Measurements from ENCODE around the gene CDK8.

CDK8 gene

GRCh38 chr13:26255115-26255514 is 1.2 kb downstream of the CDK8 start:
- Histone ChIP-seq H3K27me3 (ENCODE audit: control insufficient read depth in 1 of 2, insufficient read depth in 1 of 2, low read length in 2 of 2) (peaks cover 0 to 2% of the 10 kb centered on the region in 2 experiments), H3K4me2 (ENCODE audit: low read length, poor library complexity, severe bottlenecking) (peak overlapping the region; percentile 73), H2BK5ac (ENCODE audit: low read depth, low read length, poor library complexity, severe bottlenecking) (no peak overlapping the region), H2BK12ac (ENCODE audit: low read length in 2 of 2) (no peak overlapping the region), H4K8ac (ENCODE audit: low read length) (no peak overlapping the region), H3K4me1 (ENCODE audit: control insufficient read depth, insufficient read depth, low read depth, low read length) (no peaks in the 10 kb centered on the region), H2AFZ (ENCODE audit: low read depth, low read length) (no peak overlapping the region), H2BK120ac (ENCODE audit: low read depth, low read length) (no peak overlapping the region), H3K18ac (ENCODE audit: low read depth in 1 of 2, low read length in 2 of 2) (no peak overlapping the region), H3K4ac (ENCODE audit: low read depth in 1 of 2, low read length in 2 of 2) (no peak overlapping the region), H3K27ac (ENCODE audit: low read length, poor library complexity, severe bottlenecking) (no peak overlapping the region), H3K79me1 (replicated peaks; ENCODE audit: low read length, poor library complexity, severe bottlenecking) (peaks cover 3% of the 10 kb centered on the region), H3K14ac (ENCODE audit: low read length in 2 of 2) (no peak overlapping the region), H3K36me3 (ENCODE audit: control insufficient read depth in 1 of 2, insufficient read depth in 2 of 2, low read depth in 1 of 2, low read length in 2 of 2) (no peaks in the 10 kb centered on the region), H3K9me3 (ENCODE audit: control insufficient read depth, low read length) (no peaks in the 10 kb centered on the region), H2AK5ac (ENCODE audit: low read length, severe bottlenecking) (no peak overlapping the region), H4K91ac (ENCODE audit: low read length) (no peak overlapping the region), H3K23ac (ENCODE audit: low read length in 2 of 2) (no peak overlapping the region), H3K4me3 (ENCODE audit: insufficient read depth in 1 of 2, low read depth in 1 of 2, low read length in 2 of 2) (peak overlapping the region; percentile 33 to 95), H3K9ac (ENCODE audit: low read length) (peak overlapping the region; percentile 92), H2BK15ac (ENCODE audit: low read depth, poor library complexity, severe bottlenecking) (no peak overlapping the region)
- no peak for DNase-seq
- WGBS: 12% methylated on average over 4 of the region's 7 CpGs

- Histone ChIP-seq H3K4me2 (ENCODE audit: low read length, poor library complexity, severe bottlenecking) (peak overlapping the region; percentile 38), H3K9me3 (ENCODE audit: control insufficient read depth, low read length) (no peaks in the 10 kb centered on the region), H3K23ac (ENCODE audit: low read length in 2 of 2) (no peak overlapping the region), H2AFZ (ENCODE audit: low read depth, low read length) (no peak overlapping the region), H3K4me3 (ENCODE audit: insufficient read depth in 1 of 2, low read depth in 1 of 2, low read length in 2 of 2) (peak overlapping the region in 1 of 2 experiments; percentile 95), H3K27ac (ENCODE audit: low read length, poor library complexity, severe bottlenecking) (no peak overlapping the region), H3K27me3 (ENCODE audit: control insufficient read depth in 1 of 2, insufficient read depth in 1 of 2, low read length in 2 of 2) (no peaks in the 10 kb centered on the region), H4K8ac (ENCODE audit: low read length) (no peak overlapping the region), H4K91ac (ENCODE audit: low read length) (no peak overlapping the region), H3K14ac (ENCODE audit: low read length in 2 of 2) (no peak overlapping the region), H2BK5ac (ENCODE audit: low read depth, low read length, poor library complexity, severe bottlenecking) (no peak overlapping the region), H2BK120ac (ENCODE audit: low read depth, low read length) (no peak overlapping the region), H3K4me1 (ENCODE audit: control insufficient read depth, insufficient read depth, low read depth, low read length) (no peaks in the 10 kb centered on the region), H2BK15ac (ENCODE audit: low read depth, poor library complexity, severe bottlenecking) (no peak overlapping the region), H2AK5ac (ENCODE audit: low read length, severe bottlenecking) (no peak overlapping the region), H3K4ac (ENCODE audit: low read depth in 1 of 2, low read length in 2 of 2) (no peak overlapping the region), H2BK12ac (ENCODE audit: low read length in 2 of 2) (no peak overlapping the region), H3K79me1 (replicated peaks; ENCODE audit: low read length, poor library complexity, severe bottlenecking) (peaks cover 3% of the 10 kb centered on the region), H3K18ac (ENCODE audit: low read depth in 1 of 2, low read length in 2 of 2) (no peak overlapping the region), H3K36me3 (ENCODE audit: control insufficient read depth in 1 of 2, insufficient read depth in 2 of 2, low read depth in 1 of 2, low read length in 2 of 2) (no peaks in the 10 kb centered on the region), H3K9ac (ENCODE audit: low read length) (peak overlapping the region; percentile 92)
- peak; percentile 26 for DNase-seq
- WGBS: 77% methylated on average over 7 of the region's 10 CpGs
Measured at GRCh38 chr13:26255691-26256277, 1.9 kb downstream of the CDK8 start.

- no peak overlapping the region for H3K27ac ChIP-seq (ENCODE audit: low read length, poor library complexity, severe bottlenecking)
Measured at GRCh38 chr13:26257049-26257448, 3.1 kb downstream of the CDK8 start.

DNA sequence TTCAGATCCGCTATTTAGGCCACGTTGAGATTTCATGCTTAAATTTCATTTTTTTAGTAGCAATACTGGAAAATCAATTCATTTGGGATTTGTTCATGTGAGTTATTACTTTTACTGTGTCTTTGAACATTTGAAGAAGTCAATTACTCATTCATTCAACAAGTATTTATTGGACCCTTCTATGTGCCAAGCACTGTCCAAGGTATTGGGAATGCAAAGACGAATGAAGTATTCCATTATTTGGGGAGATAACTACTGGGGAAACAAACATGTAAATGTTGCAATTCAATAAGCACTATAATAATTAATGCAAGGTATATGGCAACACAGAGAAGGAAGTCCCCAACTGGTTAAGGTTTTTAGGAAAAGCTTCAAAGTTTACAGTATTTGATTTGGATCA is 5.7 kb downstream of the CDK8 start:
- Histone ChIP-seq H3K27me3 (ENCODE audit: control insufficient read depth in 1 of 2, insufficient read depth in 1 of 2, low read length in 2 of 2) (no peaks in the 10 kb centered on the region), H3K14ac (ENCODE audit: low read length in 2 of 2) (no peak overlapping the region), H3K4me1 (ENCODE audit: control insufficient read depth, insufficient read depth, low read depth, low read length) (no peaks in the 10 kb centered on the region), H3K4me3 (ENCODE audit: insufficient read depth in 1 of 2, low read depth in 1 of 2, low read length in 2 of 2) (no peak overlapping the region), H3K23ac (ENCODE audit: low read length in 2 of 2) (no peak overlapping the region), H4K91ac (ENCODE audit: low read length) (no peak overlapping the region), H3K18ac (ENCODE audit: low read depth in 1 of 2, low read length in 2 of 2) (no peak overlapping the region), H4K8ac (ENCODE audit: low read length) (no peak overlapping the region), H2BK5ac (ENCODE audit: low read depth, low read length, poor library complexity, severe bottlenecking) (no peak overlapping the region), H3K4ac (ENCODE audit: low read depth in 1 of 2, low read length in 2 of 2) (no peak overlapping the region), H3K9me3 (ENCODE audit: control insufficient read depth, low read length) (no peaks in the 10 kb centered on the region), H3K27ac (ENCODE audit: low read length, poor library complexity, severe bottlenecking) (no peak overlapping the region), H3K4me2 (ENCODE audit: low read length, poor library complexity, severe bottlenecking) (no peak overlapping the region), H2AFZ (ENCODE audit: low read depth, low read length) (no peak overlapping the region), H3K9ac (ENCODE audit: low read length) (no peak overlapping the region), H3K36me3 (ENCODE audit: control insufficient read depth in 1 of 2, insufficient read depth in 2 of 2, low read depth in 1 of 2, low read length in 2 of 2) (no peaks in the 10 kb centered on the region), H2AK5ac (ENCODE audit: low read length, severe bottlenecking) (no peak overlapping the region), H2BK15ac (ENCODE audit: low read depth, poor library complexity, severe bottlenecking) (no peak overlapping the region), H3K79me1 (replicated peaks; ENCODE audit: low read length, poor library complexity, severe bottlenecking) (peaks cover 8% of the 10 kb centered on the region), H2BK120ac (ENCODE audit: low read depth, low read length) (no peak overlapping the region), H2BK12ac (ENCODE audit: low read length in 2 of 2) (no peak overlapping the region)
- 80% methylated on average over 1 of the region's 3 CpGs for WGBS
- no peak for DNase-seq

More at GRCh38 chr13:26257049-26257448, 3.1 kb downstream of the CDK8 start:
- H3K4me2 ChIP-seq (ENCODE audit: low read length, poor library complexity, severe bottlenecking): no peak overlapping the region
- no peaks in the 10 kb centered on the region for H3K4me1 ChIP-seq (ENCODE audit: control insufficient read depth, insufficient read depth, low read depth, low read length)
- H2AFZ ChIP-seq (ENCODE audit: low read depth, low read length): no peak overlapping the region
- peak overlapping the region; percentile 3 for H3K9ac ChIP-seq (ENCODE audit: low read length)
- 71% methylated on average over 2 of the region's 2 CpGs for WGBS
- no peak overlapping the region for H4K8ac ChIP-seq (ENCODE audit: low read length)
- no peak overlapping the region for H3K23ac ChIP-seq (ENCODE audit: low read length in 2 of 2)
- H3K4me3 ChIP-seq (ENCODE audit: insufficient read depth in 1 of 2, low read depth in 1 of 2, low read length in 2 of 2): no peak overlapping the region
- H2BK15ac ChIP-seq (ENCODE audit: low read depth, poor library complexity, severe bottlenecking): no peak overlapping the region
- no peak overlapping the region for H2BK12ac ChIP-seq (ENCODE audit: low read length in 2 of 2)
- no peaks in the 10 kb centered on the region for H3K27me3 ChIP-seq (ENCODE audit: control insufficient read depth in 1 of 2, insufficient read depth in 1 of 2, low read length in 2 of 2)
- no peak overlapping the region for H4K91ac ChIP-seq (ENCODE audit: low read length)
- no peak overlapping the region for H3K18ac ChIP-seq (ENCODE audit: low read depth in 1 of 2, low read length in 2 of 2)
- peaks cover 5% of the 10 kb centered on the region for H3K79me1 ChIP-seq (replicated peaks; ENCODE audit: low read length, poor library complexity, severe bottlenecking)
- no peak overlapping the region for H2BK5ac ChIP-seq (ENCODE audit: low read depth, low read length, poor library complexity, severe bottlenecking)
- DNase-seq: no peak
- H2BK120ac ChIP-seq (ENCODE audit: low read depth, low read length): no peak overlapping the region
- H3K36me3 ChIP-seq (ENCODE audit: control insufficient read depth in 1 of 2, insufficient read depth in 2 of 2, low read depth in 1 of 2, low read length in 2 of 2): no peaks in the 10 kb centered on the region
- H3K14ac ChIP-seq (ENCODE audit: low read length in 2 of 2): no peak overlapping the region
- no peak overlapping the region for H3K4ac ChIP-seq (ENCODE audit: low read depth in 1 of 2, low read length in 2 of 2)
- H3K9me3 ChIP-seq (ENCODE audit: control insufficient read depth, low read length): no peaks in the 10 kb centered on the region
- no peak overlapping the region for H2AK5ac ChIP-seq (ENCODE audit: low read length, severe bottlenecking)

All from mesenchymal stem cell (in vitro differentiated cells and primary cell).